Large intestine (tissue), 12 donors: ENCODE data around the gene C1orf122. TPM values are rescaled to one million over a fixed set of nuclear protein-coding genes. Genes with fewer than 3 reads are reported as not detected.
A peak's percentile ranks its signal among the peaks of the same experiment; 100 is the strongest.

Experiments used
- DNase-seq, 2 donors: peaks; one replicate each; pipeline versions ENCODE4 v3.0.0 to v3.0.0-alpha.2; 2013
- H3K27ac ChIP-seq: one replicate; pipeline ENCODE4 v1.5.1; 2013; ENCODE audit warnings: low read length
- H3K27me3 ChIP-seq: 2 replicates; pipeline ENCODE4 v1.6.1; 2013; ENCODE audit warnings: low read length; ENCODE audit not compliant: control insufficient read depth, insufficient read depth
- H3K36me3 ChIP-seq: 2 replicates; pipeline ENCODE4 v1.6.1; 2013; ENCODE audit warnings: low read length; ENCODE audit not compliant: control insufficient read depth, insufficient read depth
- H3K4me1 ChIP-seq: one replicate; pipeline ENCODE4 v1.6.1; 2013; ENCODE audit warnings: low read length; ENCODE audit not compliant: control insufficient read depth, insufficient read depth
- H3K4me3 ChIP-seq: one replicate; pipeline ENCODE4 v1.5.1; 2013; ENCODE audit warnings: low read length
- H3K9me3 ChIP-seq: one replicate; pipeline ENCODE4 v1.6.1; 2013; ENCODE audit warnings: mild to moderate bottlenecking, low read depth, low read length, moderate library complexity; ENCODE audit not compliant: control insufficient read depth
- WGBS: methylation state at CpG from one replicate; pipeline ENCODE4 v1.1.5; 2013; ENCODE audit warnings: low lambda C conversion rate; ENCODE audit not compliant: insufficient coverage; 5-methylcytosine and 5-hydroxymethylcytosine counted together
- long read RNA-seq, 11 donors: transcript quantifications; one replicate each; lab custom pipeline, GENCODE V29; 2026
- polyA plus RNA-seq: library from polyadenylated mRNA; unstranded; fragments of 120-200 nt; gene quantifications from one replicate; pipeline ENCODE4 v1.2.1, GENCODE V29; 2013

Gene C1orf122
- polyA plus RNA-seq: 35.2 TPM
- long read RNA-seq, donor 1, transcript C1orf122-204 (3 exons, 1,234 nt): major isoform, 10 of 20 reads
- long read RNA-seq, donor 1, transcript C1orf122-201 (3 exons, 973 nt): minor isoform, 5 of 20 reads
- long read RNA-seq, donor 1, transcript C1orf122-202 (2 exons, 2,229 nt): minor isoform, 5 of 20 reads
- long read RNA-seq, donor 1, partial matches to known transcripts: 0 of 20 reads
- long read RNA-seq, donor 1, other reads (novel, unspliced or antisense): 0 of 20 reads
- long read RNA-seq, donor 2, transcript C1orf122-202 (2 exons, 2,229 nt): minor isoform, 15 of 54 reads
- long read RNA-seq, donor 2, transcript C1orf122-201 (3 exons, 973 nt): minor isoform, 18 of 54 reads
- long read RNA-seq, donor 2, transcript C1orf122-204 (3 exons, 1,234 nt): major isoform, 21 of 54 reads
- long read RNA-seq, donor 2, partial matches to known transcripts: 0 of 54 reads
- long read RNA-seq, donor 2, other reads (novel, unspliced or antisense): 0 of 54 reads
- long read RNA-seq, donor 3: 0 reads
- long read RNA-seq, donor 4, partial matches to known transcripts: 0 of 3 reads
- long read RNA-seq, donor 4, other reads (novel, unspliced or antisense): 0 of 3 reads
- long read RNA-seq, donor 5, transcript C1orf122-201 (3 exons, 973 nt): major isoform, 8 of 19 reads
- long read RNA-seq, donor 5, transcript C1orf122-204 (3 exons, 1,234 nt): major isoform, 8 of 19 reads
- long read RNA-seq, donor 5, partial matches to known transcripts: 0 of 19 reads
- long read RNA-seq, donor 5, other reads (novel, unspliced or antisense): 0 of 19 reads
- long read RNA-seq, donor 6, transcript C1orf122-202 (2 exons, 2,229 nt): major isoform, 10 of 28 reads
- long read RNA-seq, donor 6, transcript C1orf122-201 (3 exons, 973 nt): minor isoform, 8 of 28 reads
- long read RNA-seq, donor 6, transcript C1orf122-204 (3 exons, 1,234 nt): major isoform, 10 of 28 reads
- long read RNA-seq, donor 6, partial matches to known transcripts: 0 of 28 reads
- long read RNA-seq, donor 6, other reads (novel, unspliced or antisense): 0 of 28 reads
- long read RNA-seq, donor 7, transcript C1orf122-204 (3 exons, 1,234 nt): major isoform, 12 of 31 reads
- long read RNA-seq, donor 7, transcript C1orf122-202 (2 exons, 2,229 nt): major isoform, 12 of 31 reads
- long read RNA-seq, donor 7, transcript C1orf122-201 (3 exons, 973 nt): minor isoform, 7 of 31 reads
- long read RNA-seq, donor 7, partial matches to known transcripts: 0 of 31 reads
- long read RNA-seq, donor 7, other reads (novel, unspliced or antisense): 0 of 31 reads
- long read RNA-seq, donor 8, transcript C1orf122-201 (3 exons, 973 nt): minor isoform, 5 of 36 reads
- long read RNA-seq, donor 8, transcript C1orf122-204 (3 exons, 1,234 nt): major isoform, 19 of 36 reads
- long read RNA-seq, donor 8, transcript C1orf122-202 (2 exons, 2,229 nt): minor isoform, 12 of 36 reads
- long read RNA-seq, donor 8, partial matches to known transcripts: 0 of 36 reads
- long read RNA-seq, donor 8, other reads (novel, unspliced or antisense): 0 of 36 reads
- long read RNA-seq, donor 9, transcript C1orf122-204 (3 exons, 1,234 nt): major isoform, 19 of 36 reads
- long read RNA-seq, donor 9, transcript C1orf122-202 (2 exons, 2,229 nt): minor isoform, 9 of 36 reads
- long read RNA-seq, donor 9, transcript C1orf122-201 (3 exons, 973 nt): minor isoform, 8 of 36 reads
- long read RNA-seq, donor 9, partial matches to known transcripts: 0 of 36 reads
- long read RNA-seq, donor 9, other reads (novel, unspliced or antisense): 0 of 36 reads
- long read RNA-seq, donor 10, transcript C1orf122-204 (3 exons, 1,234 nt): major isoform, 22 of 45 reads
- long read RNA-seq, donor 10, transcript C1orf122-202 (2 exons, 2,229 nt): minor isoform, 7 of 45 reads
- long read RNA-seq, donor 10, transcript C1orf122-201 (3 exons, 973 nt): minor isoform, 9 of 45 reads
- long read RNA-seq, donor 10, partial matches to known transcripts: 7 of 45 reads
- long read RNA-seq, donor 10, other reads (novel, unspliced or antisense): 0 of 45 reads
- long read RNA-seq, donor 11, transcript C1orf122-204 (3 exons, 1,234 nt): minor isoform, 10 of 27 reads
- long read RNA-seq, donor 11, transcript C1orf122-202 (2 exons, 2,229 nt): major isoform, 14 of 27 reads
- long read RNA-seq, donor 11, partial matches to known transcripts: 0 of 27 reads
- long read RNA-seq, donor 11, other reads (novel, unspliced or antisense): 0 of 27 reads

DNA sequence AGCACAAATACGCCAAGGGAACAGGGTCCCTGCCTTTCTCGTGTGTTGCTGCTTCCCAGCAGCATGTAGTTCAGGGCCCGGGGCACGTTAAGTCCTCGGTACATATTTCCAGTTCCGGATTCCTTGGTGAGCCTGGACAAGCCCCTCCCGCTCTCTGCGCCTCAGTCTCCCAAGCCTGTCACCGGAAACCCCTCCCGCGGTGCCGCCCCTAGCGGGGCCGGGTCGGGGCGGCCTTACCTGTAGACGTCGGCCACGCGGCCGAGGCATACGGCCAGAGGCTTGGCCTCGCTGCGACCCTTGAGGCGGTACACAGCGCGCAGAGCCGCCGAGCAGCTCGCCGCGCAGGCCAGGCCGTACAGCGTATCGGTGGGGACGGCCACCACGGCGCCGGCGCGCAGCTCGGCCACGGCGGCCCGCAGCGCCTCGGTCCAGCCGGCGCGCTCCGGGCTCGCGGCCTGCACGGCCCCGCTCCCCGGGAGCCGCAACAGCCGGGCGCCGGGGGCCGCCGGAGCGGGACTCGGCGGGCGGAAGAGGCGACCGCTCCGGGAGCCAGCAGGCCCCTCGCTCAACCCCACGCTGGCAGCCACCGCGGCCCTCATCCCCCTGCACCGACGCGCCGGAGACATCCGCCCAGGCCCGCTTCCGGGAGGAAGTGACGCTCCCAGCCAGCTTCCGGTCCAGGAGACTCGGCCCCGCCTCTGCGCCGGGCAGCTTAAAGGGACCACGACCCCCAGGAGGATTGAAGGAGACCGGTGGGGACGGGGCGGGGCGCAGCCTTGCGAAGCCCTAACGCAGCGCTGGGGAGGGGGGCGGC lies at the start of gene C1orf122, which contains the start of gene YRDC:
Gene C1orf122 (plus strand): TSS at position 236 of the 814 bp plus-strand sequence. CDS start 615 bp downstream, outside the sequence.
Gene YRDC (minus strand): TSS at position 654 of the 814 bp plus-strand sequence. CDS start 28 bp downstream, at position 626.
- Histone ChIP-seq H3K27me3 (no peaks in the 10 kb centered on the region), H3K4me1 (peaks cover 12% of the 10 kb centered on the region), H3K36me3 (peaks cover 41% of the 10 kb centered on the region), H3K9me3 (no peaks in the 10 kb centered on the region), H3K4me3 (peak within 1 kb of the TSS; percentile 77), H3K27ac (peak within 1 kb of the TSS; percentile 83)
- WGBS: no CpG with 5 or more reads among the region's 95 CpGs
- DNase-seq: peak; percentile 90 to 94

DNA sequence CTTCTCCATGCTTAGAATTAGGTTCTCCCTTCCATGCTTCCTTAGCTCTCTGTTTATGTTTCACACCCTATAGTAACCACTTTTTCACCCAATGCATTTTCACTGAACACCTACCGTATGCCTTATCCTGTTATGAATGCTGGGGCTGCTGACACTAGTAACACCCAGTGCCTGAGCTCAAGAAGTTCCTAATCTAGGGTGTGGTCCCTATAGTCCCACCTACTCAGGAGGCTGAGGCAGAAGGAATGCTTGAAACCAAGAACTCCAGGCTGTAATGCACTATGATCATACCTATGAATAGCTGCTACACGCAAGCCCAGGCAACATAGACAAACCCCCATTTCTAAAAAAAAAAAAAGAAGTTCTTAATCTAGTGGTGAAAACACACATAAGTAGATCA lies 48.1 kb upstream of the C1orf122 start:
- WGBS: no CpG with 5 or more reads among the region's 2 CpGs
- DNase-seq: no peak

DNA sequence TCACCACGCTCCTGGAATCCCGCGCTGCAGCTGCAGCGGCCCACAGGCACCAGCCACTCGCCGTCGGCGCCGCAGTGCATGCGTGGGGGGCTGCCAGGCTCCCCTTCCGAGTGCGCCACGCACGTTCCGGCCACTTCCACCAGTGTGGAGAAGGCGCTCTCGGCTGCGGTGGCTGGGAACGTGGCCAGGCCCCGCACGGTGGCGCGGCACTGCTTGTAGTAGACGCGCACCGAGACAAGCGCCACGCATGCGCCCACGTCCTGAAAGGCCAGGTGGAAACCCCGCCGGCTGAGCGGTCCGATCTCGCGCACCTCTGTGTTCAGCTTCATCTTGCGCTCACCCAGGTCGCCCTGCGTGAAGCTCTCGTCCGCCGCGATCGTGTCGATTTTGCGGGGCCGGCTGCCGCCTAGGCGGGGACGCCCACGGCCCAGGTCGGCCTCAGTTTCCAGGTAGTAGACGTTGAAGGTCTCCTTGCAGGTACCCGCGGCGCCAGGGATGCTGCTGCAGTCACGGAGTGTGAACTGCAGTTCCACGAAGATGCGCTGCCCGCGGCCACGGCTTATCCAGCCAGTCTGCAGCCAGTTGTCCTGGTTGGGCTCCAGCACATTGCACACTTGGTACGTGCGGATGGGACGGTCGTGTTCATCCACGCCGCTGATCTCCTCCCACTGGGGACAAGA lies 46.0 kb upstream of the C1orf122 start:
- peaks cover 91% of the 10 kb centered on the region for H3K27me3 ChIP-seq
- no CpG with 5 or more reads among the region's 68 CpGs for WGBS
- no peak overlapping the region for H3K27ac ChIP-seq
- no peaks in the 10 kb centered on the region for H3K4me1 ChIP-seq
- DNase-seq: no peak
- H3K36me3 ChIP-seq: no peaks in the 10 kb centered on the region
- no peak overlapping the region for H3K4me3 ChIP-seq
- H3K9me3 ChIP-seq: peaks cover 8% of the 10 kb centered on the region

More for the DNA sequence above, 48.1 kb upstream of the C1orf122 start:
- Histone ChIP-seq H3K4me3 (no peak overlapping the region), H3K36me3 (no peaks in the 10 kb centered on the region), H3K27ac (no peak overlapping the region), H3K4me1 (no peaks in the 10 kb centered on the region), H3K27me3 (peaks cover 90% of the 10 kb centered on the region), H3K9me3 (peaks cover 4% of the 10 kb centered on the region)

DNA sequence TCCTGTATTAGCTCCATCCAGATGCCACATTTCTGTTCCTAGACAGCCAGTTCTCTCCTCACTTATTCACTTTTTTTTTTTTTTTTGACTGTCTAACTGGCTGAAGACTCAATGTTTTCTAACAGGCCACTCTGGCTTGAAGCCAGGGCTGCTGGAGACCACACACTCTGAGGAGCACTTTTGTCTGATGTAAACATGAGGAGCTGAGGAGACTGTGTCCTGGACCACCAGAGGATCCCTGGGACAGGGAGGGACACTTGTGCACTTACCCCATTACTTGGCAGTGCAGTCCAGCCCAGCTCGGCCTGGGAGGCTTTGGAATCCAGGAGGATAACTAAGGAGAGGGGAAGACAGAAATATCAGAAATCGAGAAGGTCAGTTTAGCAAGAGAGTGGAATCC lies 45.1 kb upstream of the C1orf122 start:
- Histone ChIP-seq H3K4me1 (no peaks in the 10 kb centered on the region), H3K27me3 (peaks cover 91% of the 10 kb centered on the region), H3K27ac (no peak overlapping the region), H3K4me3 (no peak overlapping the region), H3K9me3 (peaks cover 8% of the 10 kb centered on the region), H3K36me3 (no peaks in the 10 kb centered on the region)
- DNase-seq: no peak
- WGBS: 80% methylated on average over 1 of the region's 2 CpGs

DNA sequence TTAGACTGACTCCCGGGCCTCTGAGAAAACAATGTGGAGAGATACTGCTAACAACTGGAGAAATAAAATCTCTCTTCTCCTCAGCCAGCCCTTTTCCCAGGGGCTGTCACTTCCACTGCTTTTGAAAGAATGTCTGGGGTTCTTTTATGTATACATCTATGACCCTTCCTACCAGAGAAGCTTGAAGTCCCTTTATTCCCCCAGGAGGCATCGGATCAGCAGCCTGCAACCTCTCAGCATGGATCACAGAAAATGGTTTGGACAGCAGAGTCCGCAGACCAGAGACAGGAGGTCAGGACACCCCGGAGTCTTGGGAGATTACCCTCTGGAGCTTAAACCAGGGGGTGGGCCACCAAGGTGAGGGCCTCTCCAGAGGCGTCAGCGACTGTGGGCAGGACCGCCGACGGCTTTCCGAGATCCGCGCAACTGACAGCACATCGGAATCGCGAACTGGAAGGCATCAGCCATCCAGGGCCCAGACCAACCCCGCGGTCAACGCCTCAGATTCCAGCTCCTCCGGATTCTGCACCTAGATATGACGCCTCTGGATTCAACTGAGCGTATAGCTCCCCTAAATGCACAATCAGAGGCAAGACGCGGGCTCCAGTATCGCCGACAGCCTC lies 43.7 kb upstream of the C1orf122 start:
- H3K4me3 ChIP-seq: no peak overlapping the region
- no peak for DNase-seq
- H3K27me3 ChIP-seq: peaks cover 84% of the 10 kb centered on the region
- no peaks in the 10 kb centered on the region for H3K36me3 ChIP-seq
- no CpG with 5 or more reads among the region's 25 CpGs for WGBS
- no peak overlapping the region for H3K27ac ChIP-seq
- no peaks in the 10 kb centered on the region for H3K4me1 ChIP-seq
- H3K9me3 ChIP-seq: peaks cover 8% of the 10 kb centered on the region

DNA sequence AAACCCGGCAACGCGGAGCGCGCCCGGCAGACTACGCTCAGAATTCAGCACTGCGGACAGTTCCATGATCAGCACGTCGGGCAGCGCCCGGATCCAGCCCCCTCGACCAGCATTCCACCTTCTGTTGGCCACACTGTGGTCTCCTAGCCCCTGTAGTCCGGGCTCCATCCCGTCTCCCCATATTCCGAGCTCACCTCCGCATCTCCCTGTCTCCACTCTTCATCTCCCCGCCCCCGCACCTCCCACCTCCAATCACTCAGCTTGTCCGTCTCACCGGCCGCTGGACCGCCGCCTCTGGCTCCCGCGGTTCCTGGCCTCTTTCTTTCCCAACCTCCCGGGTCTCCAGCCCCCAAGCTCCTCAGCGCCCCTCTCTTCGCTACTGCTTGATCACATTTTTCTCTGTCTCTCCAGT lies 43.2 kb upstream of the C1orf122 start:
- Histone ChIP-seq H3K36me3 (no peaks in the 10 kb centered on the region), H3K9me3 (peaks cover 8% of the 10 kb centered on the region), H3K27ac (no peak overlapping the region), H3K27me3 (peaks cover 81% of the 10 kb centered on the region), H3K4me3 (no peak overlapping the region), H3K4me1 (no peaks in the 10 kb centered on the region)
- DNase-seq: peak in 1 of 2 donors; percentile 22
- 5% methylated on average over 7 of the region's 29 CpGs for WGBS

DNA sequence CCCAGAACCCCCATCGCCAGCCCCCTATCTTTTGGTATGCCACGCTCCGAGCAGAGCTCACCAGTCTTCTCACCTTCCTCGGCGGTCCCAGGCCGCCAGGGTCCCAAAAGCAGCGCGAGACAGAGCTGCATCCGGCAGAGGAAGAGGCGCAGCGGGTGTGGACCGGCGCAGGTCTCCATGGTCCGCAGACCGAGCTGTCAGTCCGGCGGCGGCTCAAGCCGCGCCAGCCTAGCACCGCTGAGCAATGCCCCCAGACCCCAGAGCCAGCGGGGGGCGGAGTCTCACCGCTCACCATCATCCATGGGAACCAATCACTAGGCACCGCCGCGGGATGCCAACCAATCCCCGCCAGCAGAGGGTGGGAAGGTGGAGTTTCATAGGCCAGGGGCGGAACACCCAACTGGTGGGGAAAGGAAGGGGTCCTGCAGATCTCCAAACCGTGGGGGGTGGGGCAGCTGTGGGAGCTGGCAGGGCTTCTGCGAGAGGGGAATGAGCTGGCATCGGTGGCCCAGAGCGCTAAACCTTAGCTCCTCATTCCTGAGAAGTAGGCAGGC lies 42.6 kb upstream of the C1orf122 start, which contains the start of gene EPHA10:
Gene EPHA10 (minus strand): TSS at position 233 of the 554 bp plus-strand sequence. CDS start 54 bp downstream, at position 179.
- WGBS: no CpG with 5 or more reads among the region's 33 CpGs
- H3K4me1 ChIP-seq: no peaks in the 10 kb centered on the region
- DNase-seq: no peak
- H3K27ac ChIP-seq: no peak within 1 kb of the TSS
- no peak within 1 kb of the TSS for H3K4me3 ChIP-seq
- H3K36me3 ChIP-seq: no peaks in the 10 kb centered on the region
- H3K9me3 ChIP-seq: peaks cover 8% of the 10 kb centered on the region
- peaks cover 77% of the 10 kb centered on the region for H3K27me3 ChIP-seq
